HepG2 (cell line): Measurements from ENCODE around the gene OSBPL2.

Experiments
- NR3C1 ChIP-seq: sonication (generic); formaldehyde crosslinking; IDR thresholded peaks from 2 replicates; pipeline ENCODE4 v1.4.0; 2020; ENCODE audit warnings: missing genetic modification reagents
- ZKSCAN1 ChIP-seq: fragments of 150-350 bp; IDR thresholded peaks from 2 replicates; pipeline ENCODE4 v1.6.1; 2014; ENCODE audit warnings: low read length

- no peak for TF ChIP-seq NR3C1 (CRISPR knock-in tag)
- no peak for TF ChIP-seq ZKSCAN1
Observed at GRCh38 chr20:62337558-62338293, 99.4 kb downstream of the OSBPL2 start.
